Fibroblast of mammary gland (primary cell): ENCODE data around the gene BMPR1A.
A peak's percentile ranks its signal among the peaks of the same experiment; 100 is the strongest.

Source experiments
- DNase-seq: peaks from one replicate; pipeline ENCODE4 v3.0.0-alpha.2; 2010; ENCODE audit warnings: low read depth
- H3K4me3 ChIP-seq: 2 replicates; pipeline ENCODE4 v1.5.1; 2011; ENCODE audit warnings: low read depth, mild to moderate bottlenecking, low read length, moderate library complexity; ENCODE audit not compliant: control insufficient read depth
- TF ChIP-seq, protein P1 (sequence below): conservative IDR thresholded peaks from 2 replicates; pipeline ENCODE4 v1.5.1; 2011; ENCODE audit warnings: low read depth, low read length, inconsistent platforms; ENCODE audit not compliant: control insufficient read depth, insufficient read depth

The BMPR1A gene

DNA sequence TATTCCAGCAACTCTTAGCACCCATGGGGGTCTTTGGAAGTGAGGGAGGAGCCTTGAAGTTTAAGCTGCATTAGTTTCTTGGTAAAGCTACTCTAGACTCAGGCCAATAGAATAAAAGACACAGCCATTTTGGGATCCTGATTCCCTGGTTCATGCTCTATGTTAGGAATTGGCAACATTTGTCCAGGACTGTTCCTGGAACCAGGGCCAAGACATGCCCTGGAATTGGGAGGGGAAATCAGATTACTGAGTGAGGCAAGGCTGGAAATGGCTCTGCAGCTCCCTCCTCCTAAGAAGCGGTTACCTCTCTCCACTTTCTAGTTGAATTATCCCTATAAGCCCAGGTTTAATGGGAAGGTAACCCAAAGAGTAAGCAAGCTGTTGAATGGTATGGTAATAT is 14.2 kb upstream of the BMPR1A start:
- TF ChIP-seq, protein P1, sequence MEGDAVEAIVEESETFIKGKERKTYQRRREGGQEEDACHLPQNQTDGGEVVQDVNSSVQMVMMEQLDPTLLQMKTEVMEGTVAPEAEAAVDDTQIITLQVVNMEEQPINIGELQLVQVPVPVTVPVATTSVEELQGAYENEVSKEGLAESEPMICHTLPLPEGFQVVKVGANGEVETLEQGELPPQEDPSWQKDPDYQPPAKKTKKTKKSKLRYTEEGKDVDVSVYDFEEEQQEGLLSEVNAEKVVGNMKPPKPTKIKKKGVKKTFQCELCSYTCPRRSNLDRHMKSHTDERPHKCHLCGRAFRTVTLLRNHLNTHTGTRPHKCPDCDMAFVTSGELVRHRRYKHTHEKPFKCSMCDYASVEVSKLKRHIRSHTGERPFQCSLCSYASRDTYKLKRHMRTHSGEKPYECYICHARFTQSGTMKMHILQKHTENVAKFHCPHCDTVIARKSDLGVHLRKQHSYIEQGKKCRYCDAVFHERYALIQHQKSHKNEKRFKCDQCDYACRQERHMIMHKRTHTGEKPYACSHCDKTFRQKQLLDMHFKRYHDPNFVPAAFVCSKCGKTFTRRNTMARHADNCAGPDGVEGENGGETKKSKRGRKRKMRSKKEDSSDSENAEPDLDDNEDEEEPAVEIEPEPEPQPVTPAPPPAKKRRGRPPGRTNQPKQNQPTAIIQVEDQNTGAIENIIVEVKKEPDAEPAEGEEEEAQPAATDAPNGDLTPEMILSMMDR, result no peak
- DNase-seq, result no peak
- H3K4me3 ChIP-seq, result no peak overlapping the region

DNA sequence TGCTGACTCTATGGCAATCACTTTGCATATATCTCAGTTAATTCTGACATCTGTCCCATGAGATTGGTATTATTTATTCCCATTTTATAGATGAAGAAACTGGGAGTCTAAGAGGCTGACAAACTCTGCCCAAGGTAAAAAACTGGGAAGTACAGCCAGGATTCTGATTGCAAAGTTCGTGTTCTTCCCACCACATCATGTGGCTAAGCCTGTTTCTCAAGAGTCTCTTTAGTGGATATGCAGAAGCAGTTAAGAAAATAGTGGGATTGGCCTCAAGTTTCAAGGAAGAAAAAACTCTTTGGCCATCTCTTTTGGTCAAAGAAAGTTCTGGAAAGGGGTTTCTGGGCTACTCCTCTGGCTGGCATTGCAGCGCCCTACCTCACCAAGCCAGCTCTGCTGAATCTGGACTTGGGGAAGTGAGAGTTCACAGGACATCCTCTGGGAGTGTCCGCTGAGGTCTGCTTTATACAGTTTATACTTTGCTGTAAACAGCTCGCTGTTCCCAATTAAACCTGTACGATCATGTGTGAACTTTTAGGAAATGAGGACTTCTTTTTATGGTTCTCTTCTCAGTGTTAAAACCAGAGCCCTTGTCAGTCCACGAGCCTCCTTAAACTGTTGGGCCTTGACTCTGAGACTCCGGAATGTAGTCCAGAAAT is 12.2 kb upstream of the BMPR1A start:
- H3K4me3 ChIP-seq, result no peak overlapping the region
- TF ChIP-seq, protein P1, result no peak
- DNase-seq, result peak; percentile 22

DNA sequence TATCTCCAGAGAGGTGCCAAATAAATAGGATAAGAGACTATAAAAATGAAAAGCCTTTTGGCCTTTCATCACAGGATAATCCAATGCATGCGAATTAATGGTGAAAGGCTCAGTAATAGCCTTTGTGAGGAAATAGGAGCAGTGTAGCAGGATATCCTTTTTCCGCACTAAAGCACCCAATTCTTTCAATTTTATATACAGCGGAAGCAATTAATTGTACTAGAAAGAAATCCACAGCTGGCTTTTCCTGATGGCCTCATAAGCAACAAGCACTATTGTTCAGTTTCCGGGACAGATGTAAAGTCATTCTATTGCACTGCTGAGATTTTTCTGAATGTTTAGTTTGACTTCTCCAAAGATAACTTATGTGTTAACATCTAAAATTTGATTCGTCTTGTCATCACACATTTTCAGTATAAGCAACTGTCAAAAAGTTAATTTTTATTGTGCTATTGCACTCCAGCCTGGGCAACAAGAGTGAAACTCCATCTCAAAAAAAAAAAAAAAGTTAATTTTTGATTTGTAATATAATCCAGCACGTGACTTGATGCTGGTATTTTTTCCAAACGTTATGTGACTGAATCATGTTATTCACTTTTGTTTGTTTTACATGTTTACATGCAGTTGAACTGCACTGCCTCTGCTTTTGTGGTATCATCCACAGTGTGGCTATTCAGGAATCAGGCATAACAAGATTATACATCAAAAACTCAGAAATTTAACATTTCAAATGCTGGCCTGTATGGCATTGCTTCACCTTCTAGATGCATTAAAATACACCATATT is 8.4 kb upstream of the BMPR1A start:
- H3K4me3 ChIP-seq, result no peak overlapping the region
- TF ChIP-seq, protein P1, result no peak
- peak; percentile 24 for DNase-seq

DNA sequence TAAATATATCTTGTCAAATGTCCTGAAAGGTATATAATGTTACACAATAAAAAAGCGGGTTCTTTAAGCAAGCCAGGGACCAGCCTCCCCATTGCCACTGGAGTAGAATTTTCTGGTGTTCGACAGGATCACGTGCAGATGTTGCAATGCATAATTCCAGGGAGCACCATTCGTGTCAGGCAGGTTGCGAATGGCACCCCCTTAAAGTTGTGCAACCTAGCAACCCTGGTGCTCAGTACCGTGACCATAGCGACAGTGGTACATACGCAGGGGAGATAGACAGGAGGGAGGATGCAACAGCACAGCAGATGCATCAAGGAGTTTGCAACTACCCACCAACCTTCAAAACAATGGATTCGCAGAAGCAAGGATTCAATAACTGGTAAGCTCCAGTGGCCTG is 6.6 kb upstream of the BMPR1A start:
- no peak for DNase-seq
- TF ChIP-seq, protein P1, result no peak
- H3K4me3 ChIP-seq, result no peak overlapping the region

DNA sequence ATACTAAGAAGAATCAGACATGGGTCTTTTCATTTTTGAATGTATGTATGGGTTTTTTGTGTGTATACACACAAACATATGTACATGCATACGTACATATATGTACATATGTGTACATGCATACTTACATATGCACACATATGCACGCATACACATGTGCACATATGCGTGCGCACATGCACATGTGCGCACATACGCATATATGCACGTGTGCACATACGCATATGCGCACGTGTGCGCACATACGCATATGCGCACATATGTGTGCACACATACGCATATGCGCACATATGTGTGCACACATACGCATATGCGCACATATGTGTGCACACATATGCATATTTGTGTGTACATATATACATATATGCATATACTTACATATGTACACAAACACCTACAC is 4.9 kb upstream of the BMPR1A start:
- H3K4me3 ChIP-seq, result no peak overlapping the region
- TF ChIP-seq, protein P1, result no peak
- DNase-seq, result no peak

DNA sequence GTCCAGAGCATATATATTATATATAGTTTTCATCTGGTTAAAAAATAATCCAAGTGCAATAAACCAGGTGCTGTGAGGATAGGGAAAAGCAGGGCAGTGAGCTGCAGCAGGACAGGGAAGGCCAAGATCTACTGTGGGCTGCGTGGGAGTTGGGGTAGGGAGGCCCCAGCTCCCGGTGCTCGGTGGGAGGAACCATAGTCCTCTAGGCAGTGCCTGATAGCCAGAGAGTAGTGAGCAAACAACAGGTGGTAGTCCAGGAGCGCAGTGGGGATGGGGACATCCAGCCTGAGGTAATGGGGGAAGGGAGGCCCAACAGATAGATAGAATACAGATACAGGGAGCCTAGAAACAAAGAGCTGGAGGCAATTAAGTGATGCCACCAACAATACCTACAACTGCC is 4.1 kb upstream of the BMPR1A start:
- TF ChIP-seq, protein P1, result no peak
- DNase-seq, result no peak
- no peak overlapping the region for H3K4me3 ChIP-seq
